Gastrocnemius medialis (tissue), 4 donors: ENCODE data around the gene PLCG1. TPM values are rescaled to one million over a fixed set of nuclear protein-coding genes. Genes with fewer than 3 reads are reported as not detected.

ENCODE experiments used
- ATAC-seq, 2 donors: fragments of 150-250 bp; one replicate each; pipeline ENCODE4 v1.9.1; 2016
- DNase-seq, 2 donors: peaks; one replicate each; pipeline ENCODE4 v3.0.0-alpha.2; 2019
- H3K27ac ChIP-seq, 4 donors: fragments of 200-600 bp; sonication (generic); 1 replicate in 1 of 4; 2 replicates in 3 of 4; pipeline ENCODE4 v1.5.1; 2016 to 2018; ENCODE audit warnings: mild to moderate bottlenecking in 2 of 4, moderate library complexity in 1 of 4
- H3K27me3 ChIP-seq, 3 donors: fragments of 200-600 bp; sonication (generic) in 2 of 3; 1 replicate in 1 of 3; 2 replicates in 2 of 3; pipeline versions ENCODE4 v1.5.1 to v1.6.0; 2016 to 2019; ENCODE audit warnings: mild to moderate bottlenecking in 1 of 3, moderate library complexity in 1 of 3
- H3K36me3 ChIP-seq, 2 donors: fragments of 200-600 bp; sonication (generic) in 1 of 2; one replicate each; pipeline ENCODE4 v1.5.1; 2017 to 2018
- H3K4me1 ChIP-seq, 2 donors: fragments of 200-600 bp; sonication (generic) in 1 of 2; one replicate each; pipeline ENCODE4 v1.5.1; 2016 to 2017; ENCODE audit warnings: mild to moderate bottlenecking in 2 of 2
- H3K4me3 ChIP-seq, 4 donors: fragments of 200-600 bp; sonication (generic) in 3 of 4; 1 replicate in 1 of 4; 2 replicates in 3 of 4; pipeline ENCODE4 v1.5.1; 2016 to 2019; ENCODE audit warnings: mild to moderate bottlenecking in 2 of 4
- H3K9me3 ChIP-seq, 3 donors: fragments of 200-600 bp; sonication (generic) in 2 of 3; 1 replicate in 1 of 3; 2 replicates in 2 of 3; pipeline ENCODE4 v1.5.1; 2016 to 2019
- CTCF ChIP-seq, 5 experiments: fragments of 450-650 bp in 3 of 5; fragments of 200-600 bp in 2 of 5; sonication (generic) in 2 of 5; IDR thresholded peaks in 4 of 5; conservative IDR thresholded peaks in 1 of 5; 1 replicate in 4 of 5; 2 replicates in 1 of 5; pipeline ENCODE4 v1.5.1; 2016 to 2019; ENCODE audit warnings: antibody characterized with exemption in 5 of 5, mild to moderate bottlenecking in 3 of 5, moderate library complexity in 3 of 5
- POLR2A ChIP-seq, 2 donors: fragments of 450-650 bp; IDR thresholded peaks; one replicate each; pipeline ENCODE4 v1.6.1; 2017; ENCODE audit warnings: antibody characterized with exemption in 2 of 2, mild to moderate bottlenecking in 2 of 2, moderate library complexity in 2 of 2
- in situ Hi-C, 4 donors: fragments of 200-750 bp; cut with MboI; loops; one replicate each; pipeline versions ENCODE4 v1.15.0 to v1.8.0; 2017; ENCODE audit warnings: low sequenced_read_pairs in 4 of 4
- intact Hi-C: fragments of 100-400 bp; cut with DNase I; formaldehyde crosslinking; loops from one replicate; pipeline ENCODE4 v1.15.1; 2023; ENCODE audit warnings: low total_unique reads
- total RNA-seq, 4 donors: library from RNA; depleted of rRNA; stranded (reverse); fragments of >200 nt; gene quantifications; one replicate each; pipeline versions ENCODE4 v1.1.0 to v1.2.3, GENCODE V29; 2016

PLCG1 gene
- total RNA-seq, 4 donors from 2014 or later, result 19.9 to 58.0 (median 35.0) TPM

- TF ChIP-seq POLR2A (IDR thresholded peaks at IDR 0.05) (no peak), CTCF (IDR thresholded peaks at IDR 0.05 in 4 of 5, conservative IDR thresholded peaks at IDR 0.05 in 1 of 5) (no peak)
- DNase-seq (peak in 1 of 2 donors; percentile 5), ATAC-seq (no peak)
- Histone ChIP-seq H3K4me3 (no peak overlapping the region), H3K9me3 (no peaks in the 10 kb centered on the region), H3K27ac (peak overlapping the region in 1 of 4 donors; percentile 25), H3K4me1 (peaks cover 14 to 19% of the 10 kb centered on the region in 2 donors), H3K36me3 (peaks cover 0 to 67% of the 10 kb centered on the region in 2 donors), H3K27me3 (no peaks in the 10 kb centered on the region)
- in situ Hi-C loops, result no loop called here
- intact Hi-C loops, result no loop called here
Observed at GRCh38 chr20:41168281-41169161, 31.2 kb downstream of the PLCG1 start.

GRCh38 chr20:41169162-41169690 lies 31.9 kb downstream of the PLCG1 start:
- DNase-seq (peak in 1 of 2 donors; percentile 8), ATAC-seq (no peak)
- H3K27me3 ChIP-seq, result no peaks in the 10 kb centered on the region
- no peaks in the 10 kb centered on the region for H3K9me3 ChIP-seq
- intact Hi-C loops (no loop called here), in situ Hi-C loops (no loop called here)
- H3K36me3 ChIP-seq, result peaks cover 0 to 67% of the 10 kb centered on the region in 2 donors
- peaks cover 21 to 26% of the 10 kb centered on the region in 2 donors for H3K4me1 ChIP-seq
- H3K4me3 ChIP-seq, result no peak overlapping the region
- H3K27ac ChIP-seq, result peak overlapping the region in 1 of 4 donors; percentile 78
- no peak for TF ChIP-seq POLR2A (IDR thresholded peaks at IDR 0.05)
- no peak for TF ChIP-seq CTCF (IDR thresholded peaks at IDR 0.05 in 4 of 5, conservative IDR thresholded peaks at IDR 0.05 in 1 of 5)

GRCh38 chr20:41169791-41170351 lies 32.5 kb downstream of the PLCG1 start:
- Histone ChIP-seq H3K9me3 (no peaks in the 10 kb centered on the region), H3K27ac (peak overlapping the region in 2 of 4 donors; percentile 68 to 78), H3K36me3 (peaks cover 0 to 66% of the 10 kb centered on the region in 2 donors), H3K27me3 (no peaks in the 10 kb centered on the region), H3K4me3 (no peak overlapping the region), H3K4me1 (peaks cover 27 to 32% of the 10 kb centered on the region in 2 donors)
- intact Hi-C loops, result loop anchor here (5.0 kb wide), 1 partner anchor 33 kb away; the partner anchor contains the start of gene PLCG1
- in situ Hi-C loops, result loop anchor here (5.0 to 10.0 kb wide), 3 partner anchors 55 to 172 kb away; partner anchors contain the start of gene LPIN3 (in 2 of the 4)
- TF ChIP-seq CTCF (IDR thresholded peaks at IDR 0.05 in 4 of 5, conservative IDR thresholded peaks at IDR 0.05 in 1 of 5) (no peak), POLR2A (IDR thresholded peaks at IDR 0.05) (no peak)
- DNase-seq (no peak), ATAC-seq (no peak)

GRCh38 chr20:41170386-41171105 lies 33.2 kb downstream of the PLCG1 start:
- peak overlapping the region; percentile 68 to 80 (median 74) for H3K27ac ChIP-seq
- intact Hi-C loops, result loop anchor here (5.0 kb wide), 1 partner anchor 33 kb away; the partner anchor contains the start of gene PLCG1
- no peak for ATAC-seq

More at GRCh38 chr20:41170386-41171105, 33.2 kb downstream of the PLCG1 start:
- Histone ChIP-seq H3K4me1 (peaks cover 34 to 39% of the 10 kb centered on the region in 2 donors), H3K4me3 (no peak overlapping the region), H3K9me3 (no peaks in the 10 kb centered on the region), H3K27me3 (no peaks in the 10 kb centered on the region), H3K36me3 (peaks cover 0 to 59% of the 10 kb centered on the region in 2 donors)
- in situ Hi-C loops, result loop anchor here (5.0 to 10.0 kb wide), 3 partner anchors 54 to 172 kb away; partner anchors contain the start of gene LPIN3 (in 2 of the 4)
- peak in 1 of 2 donors; percentile 6 for DNase-seq
- TF ChIP-seq POLR2A (IDR thresholded peaks at IDR 0.05) (no peak), CTCF (IDR thresholded peaks at IDR 0.05 in 4 of 5, conservative IDR thresholded peaks at IDR 0.05 in 1 of 5) (no peak)
